Motor neuron (in vitro differentiated cells): ENCODE measurements around the gene SSTR5. TPM values are rescaled to one million over a fixed set of nuclear protein-coding genes. Genes with fewer than 3 reads are reported as not detected.

ENCODE experiments used
- ATAC-seq, 8 experiments: fragments of 200-7000 bp; cut with Tn5 transposase; replicated peaks in 6 of 8; 2 replicates each; pipeline ENCODE4 v1.8.0; 2021; ENCODE audit warnings: mild to moderate bottlenecking in 8 of 8, moderate library complexity in 8 of 8
- H3K27ac ChIP-seq, 2 donors: fragments of 250-450 bp; sonication (Bioruptor Pico); 2 replicates each; pipeline ENCODE4 v1.9.0; 2021; ENCODE audit warnings: antibody characterized with exemption in 2 of 2, mild to moderate bottlenecking in 2 of 2, moderate library complexity in 1 of 2
- H3K4me1 ChIP-seq, 2 donors: fragments of 250-450 bp; sonication (Bioruptor Pico); replicated peaks in 1 of 2; 2 replicates each; pipeline ENCODE4 v1.6.1; 2021; ENCODE audit warnings: antibody characterized with exemption in 2 of 2, mild to moderate bottlenecking in 2 of 2, moderate library complexity in 1 of 2
- H3K4me3 ChIP-seq, 5 donors: fragments of 250-450 bp; sonication (Bioruptor Pico); 2 replicates each; pipeline ENCODE4 v1.9.0; 2021; ENCODE audit warnings: antibody characterized with exemption in 5 of 5, mild to moderate bottlenecking in 5 of 5, moderate library complexity in 4 of 5
- WGBS, 10 experiments: fragments of 450-650 bp; shearing (Covaris generic); methylation state at CpG; one replicate each; pipeline ENCODE4 v1.0.0; 2022; 5-methylcytosine and 5-hydroxymethylcytosine counted together
- in situ Hi-C, 9 experiments: fragments of 400-800 bp; cut with MboI; loops; one replicate each; pipeline ENCODE4 v1.15.0; 2021; ENCODE audit warnings: low sequenced_read_pairs in 9 of 9, low pct_unique_long_range_greater_than_20kb in 2 of 9; ENCODE audit not compliant: unreplicated experiment in 9 of 9
- total RNA-seq, 8 experiments: library from RNA; unstranded; fragments of 300-600 nt; gene quantifications; 2 replicates each; pipeline versions ENCODE4 v1.2.3 to v1.2.4, GENCODE V29; 2022

SSTR5 gene
- total RNA-seq, 8 experiments from 2014 or later: 0.47 to 0.52 TPM; not detected in 6

DNA sequence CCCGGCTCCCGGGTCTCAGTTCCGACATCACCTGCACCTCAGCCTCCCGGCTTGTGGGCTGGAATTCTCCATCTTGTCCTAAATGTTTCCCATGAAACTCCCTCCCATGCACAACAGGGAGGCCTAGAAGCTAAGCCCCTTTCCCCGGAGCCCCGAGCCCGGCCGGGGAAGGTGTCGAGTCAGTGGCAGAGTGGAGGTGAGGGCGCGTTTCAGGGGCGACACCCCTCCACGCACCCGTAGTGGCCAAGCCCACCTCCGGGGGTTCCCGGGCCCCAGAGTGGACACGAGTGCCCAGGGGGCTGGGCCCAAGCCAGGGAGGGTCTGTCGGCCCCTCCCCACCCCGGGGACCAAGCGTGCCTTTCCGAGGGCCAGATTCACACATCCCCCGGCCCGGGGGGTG, 48.5 kb downstream of the SSTR5 start:
- Histone ChIP-seq H3K4me1 (peaks cover 77 to 82% of the 10 kb centered on the region in 2 donors), H3K4me3 (no peak overlapping the region), H3K27ac (peak overlapping the region; percentile 2 to 41)
- no CpG with 5 or more reads among the region's 23 CpGs for WGBS, 10 experiments
- ATAC-seq: no peak
- in situ Hi-C loops: no loop called here

DNA sequence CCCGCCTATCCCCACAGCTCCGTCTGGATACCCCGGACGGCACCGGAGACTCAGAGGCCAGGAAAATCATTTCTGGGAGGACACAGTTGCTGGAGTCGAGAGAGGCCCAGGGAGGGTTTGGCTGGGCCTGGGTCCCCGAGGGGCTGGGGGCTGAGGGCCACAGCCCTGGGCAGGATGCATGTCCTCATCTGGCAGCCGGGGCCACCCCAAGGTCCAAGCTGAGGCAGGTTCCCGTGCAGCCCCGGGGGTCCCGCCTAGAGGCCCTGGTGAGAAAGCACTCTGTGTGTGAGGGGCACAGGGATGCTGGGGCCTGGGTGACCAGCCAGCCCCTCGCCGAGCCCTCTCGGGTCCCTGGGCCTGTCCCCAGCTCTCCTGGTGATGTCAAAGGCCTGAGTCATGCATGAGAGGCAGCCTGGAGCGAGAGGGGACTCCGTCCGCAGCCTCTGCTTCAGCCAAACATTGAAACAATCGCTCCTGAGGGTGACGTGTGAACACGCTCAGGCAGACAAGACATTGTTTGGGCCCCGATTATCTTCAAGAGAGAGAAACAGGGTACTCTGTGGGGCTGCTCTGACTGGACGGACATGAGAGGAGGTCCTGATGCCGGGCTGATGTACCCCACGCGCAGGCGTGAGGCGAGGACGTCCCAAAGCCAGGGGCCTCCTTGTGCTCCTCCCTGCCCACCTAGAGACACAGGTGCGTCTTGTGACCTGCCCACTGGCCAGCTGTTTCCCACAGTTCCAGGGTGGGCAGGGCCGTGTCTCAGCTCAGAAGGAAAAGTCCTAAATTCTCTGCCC, 49.3 kb downstream of the SSTR5 start:
- 0 to 96% (median 30%) methylated on average over 1 to 12 of the region's 30 CpGs; no CpG with 5 or more reads in 5 of the 10 experiments for WGBS, 10 experiments
- peak overlapping the region; percentile 11 to 77 for H3K27ac ChIP-seq
- ATAC-seq: peak in 5 of 8 experiments; percentile 23 to 53 (median 36)
- in situ Hi-C loops: no loop called here
- H3K4me1 ChIP-seq: peaks cover 82 to 85% of the 10 kb centered on the region in 2 donors
- no peak overlapping the region for H3K4me3 ChIP-seq

DNA sequence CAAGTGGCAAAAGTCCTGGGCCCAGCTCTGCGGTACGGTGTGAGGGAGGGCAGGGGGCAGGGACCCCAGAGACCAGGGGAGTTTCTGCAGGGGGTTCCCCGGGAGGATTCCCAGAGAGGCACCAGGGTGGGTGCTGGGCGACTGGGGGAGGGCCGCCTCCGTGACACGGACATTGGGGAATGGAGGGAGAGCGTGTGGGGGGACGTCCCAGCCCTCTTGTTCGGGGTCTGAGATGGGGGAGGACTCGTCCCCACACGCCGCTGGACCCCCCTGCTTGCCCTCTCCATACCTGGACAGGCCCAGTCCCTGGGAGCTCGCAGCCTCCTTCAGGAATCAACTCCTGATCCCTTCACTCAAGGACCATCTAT, 49.8 kb downstream of the SSTR5 start:
- in situ Hi-C loops: no loop called here
- peak overlapping the region in 1 of 2 donors; percentile 77 for H3K27ac ChIP-seq
- ATAC-seq: no peak
- 75% methylated on average over 4 of the region's 14 CpGs; no CpG with 5 or more reads in 9 of the 10 experiments for WGBS, 10 experiments
- no peak overlapping the region for H3K4me3 ChIP-seq
- H3K4me1 ChIP-seq: peaks cover 82 to 85% of the 10 kb centered on the region in 2 donors

DNA sequence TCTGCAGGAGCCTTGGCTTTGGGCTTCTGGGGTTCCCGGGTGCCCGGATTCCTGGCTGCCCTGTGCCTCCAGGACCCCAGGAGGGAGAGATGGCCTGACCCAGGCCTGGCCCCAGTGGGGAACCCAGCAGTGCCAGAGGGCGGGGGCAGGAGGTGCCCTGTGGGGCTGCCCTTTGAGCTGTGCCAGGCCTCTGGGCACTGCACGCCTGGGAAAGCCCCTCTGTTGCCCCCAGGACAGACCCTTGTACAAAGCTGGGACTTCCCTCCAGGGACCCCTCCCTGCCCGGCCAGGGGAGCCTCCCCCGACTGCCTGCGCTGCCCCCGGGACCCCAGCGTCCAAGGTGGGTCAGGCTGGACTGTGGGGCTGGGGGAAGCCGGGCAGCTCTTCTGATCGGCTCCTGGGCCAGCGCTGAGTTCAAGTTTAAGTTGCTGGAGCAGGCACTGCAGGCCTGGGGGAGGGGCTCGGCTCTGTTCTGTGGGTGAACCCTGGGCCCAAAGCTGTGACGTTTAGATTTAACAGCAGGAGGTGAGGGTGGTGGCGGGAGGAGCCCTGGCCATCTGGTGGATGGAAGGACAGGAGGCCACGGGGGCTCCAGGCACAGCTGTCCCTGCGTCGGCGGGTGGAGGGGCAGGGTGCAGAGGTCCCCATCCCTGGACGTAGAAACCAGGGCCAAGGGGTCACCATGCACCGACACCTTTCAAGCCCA, 51.1 kb downstream of the SSTR5 start:
- no peak for ATAC-seq
- in situ Hi-C loops: no loop called here

DNA sequence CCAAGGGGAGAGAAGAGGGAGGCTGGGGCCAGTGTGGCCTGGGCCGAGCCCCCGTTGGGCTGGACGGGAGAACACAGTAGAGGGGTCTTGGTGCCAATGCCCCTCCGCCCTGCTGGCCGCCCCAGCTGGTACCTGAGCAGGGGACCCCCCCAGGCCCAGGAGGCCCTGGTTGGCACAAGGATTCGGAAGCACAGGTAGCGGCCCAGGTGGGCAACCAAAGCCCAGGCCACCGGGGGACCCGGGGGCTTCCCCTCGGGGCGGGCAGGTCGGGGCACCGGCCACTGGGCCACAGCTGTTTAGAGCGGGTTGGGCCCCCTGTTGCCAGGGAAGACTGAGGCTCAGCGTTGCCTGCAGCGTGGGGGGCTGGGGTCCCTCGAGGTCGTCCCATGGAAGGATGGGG, 51.7 kb downstream of the SSTR5 start:
- Histone ChIP-seq H3K4me3 (no peak overlapping the region), H3K4me1 (peaks cover 70 to 74% of the 10 kb centered on the region in 2 donors), H3K27ac (peak overlapping the region; percentile 72 to 74)
- ATAC-seq: no peak
- no CpG with 5 or more reads among the region's 18 CpGs for WGBS, 10 experiments
- in situ Hi-C loops: no loop called here

More for the DNA sequence above, 51.1 kb downstream of the SSTR5 start:
- Histone ChIP-seq H3K4me3 (no peak overlapping the region), H3K27ac (peak overlapping the region in 1 of 2 donors; percentile 74), H3K4me1 (peaks cover 76 to 80% of the 10 kb centered on the region in 2 donors)
- 54% methylated on average over 4 of the region's 21 CpGs; no CpG with 5 or more reads in 9 of the 10 experiments for WGBS, 10 experiments

DNA sequence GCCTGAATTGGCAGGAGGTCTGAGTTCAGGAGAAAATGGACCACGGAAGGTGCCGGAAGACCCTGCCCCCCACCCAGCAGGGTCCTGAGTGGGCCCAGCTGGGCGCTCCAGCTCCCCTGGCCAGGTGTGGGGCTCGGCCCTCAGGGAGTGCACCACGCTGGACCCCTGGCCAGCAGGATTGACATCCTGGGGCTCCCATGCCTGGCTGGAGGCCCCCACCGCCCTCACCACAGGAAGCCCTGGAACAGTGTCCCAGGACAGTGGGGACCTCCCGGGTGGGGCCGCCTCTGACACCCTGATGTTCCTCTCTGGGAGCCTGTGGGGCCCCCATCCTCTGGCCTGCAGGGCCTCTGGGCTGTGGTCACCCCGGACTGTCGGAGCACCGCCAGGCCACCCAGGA, 52.2 kb downstream of the SSTR5 start:
- WGBS, 10 experiments: 80 to 100% methylated on average over 1 of the region's 11 CpGs; no CpG with 5 or more reads in 8 of the 10 experiments
- Histone ChIP-seq H3K27ac (peak overlapping the region; percentile 72 to 74), H3K4me1 (peaks cover 65 to 69% of the 10 kb centered on the region in 2 donors), H3K4me3 (no peak overlapping the region)
- in situ Hi-C loops: no loop called here
- ATAC-seq: no peak

DNA sequence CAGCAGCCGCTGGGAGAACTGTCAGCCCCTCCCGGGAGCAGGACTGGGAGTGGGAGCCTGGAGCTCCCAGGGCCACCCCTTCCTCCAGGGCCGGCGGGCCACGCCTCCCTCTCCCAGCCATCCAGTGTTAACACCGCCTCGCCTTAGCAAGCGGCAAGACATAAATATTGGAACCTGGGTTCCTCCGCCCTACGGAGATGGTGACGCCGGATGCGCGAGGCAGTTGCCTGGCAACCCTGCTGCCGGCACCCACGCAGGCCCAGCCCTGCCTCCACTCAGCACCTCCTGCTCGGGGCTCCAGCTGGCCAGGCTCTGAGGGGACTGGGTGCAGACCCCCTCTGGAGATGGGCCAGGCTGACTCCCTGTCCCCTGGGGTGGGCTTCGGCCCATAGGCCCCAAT, 52.9 kb downstream of the SSTR5 start:
- Histone ChIP-seq H3K4me3 (no peak overlapping the region), H3K27ac (peak overlapping the region; percentile 74 to 78), H3K4me1 (peaks cover 58 to 62% of the 10 kb centered on the region in 2 donors)
- in situ Hi-C loops: no loop called here
- peak; percentile 90 to 99 (median 92) for ATAC-seq
- 0 to 8% (median 0%) methylated on average over 1 to 9 of the region's 18 CpGs; no CpG with 5 or more reads in 6 of the 10 experiments for WGBS, 10 experiments

DNA sequence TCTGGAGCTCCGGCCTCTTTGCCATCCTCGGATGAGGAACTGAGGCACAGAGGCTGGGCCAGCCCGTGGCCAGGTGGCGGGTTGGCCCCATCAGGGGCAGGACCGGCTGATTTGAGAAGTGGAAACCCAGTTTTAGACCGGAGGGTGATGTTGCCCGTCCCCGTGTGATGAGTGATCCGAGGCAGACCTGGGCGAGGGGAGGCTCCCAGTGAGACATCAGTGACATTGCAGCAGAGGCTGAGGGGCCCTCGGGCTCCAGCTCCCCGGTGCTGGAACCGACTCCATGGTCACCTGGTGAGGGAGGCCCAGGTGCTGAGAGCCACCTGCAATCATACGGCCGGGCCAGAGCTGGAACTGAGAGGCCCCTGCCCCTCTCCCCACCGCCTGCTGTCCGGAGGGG, 53.5 kb downstream of the SSTR5 start:
- Histone ChIP-seq H3K4me1 (peaks cover 53 to 56% of the 10 kb centered on the region in 2 donors), H3K27ac (peak overlapping the region; percentile 71 to 78), H3K4me3 (no peak overlapping the region)
- ATAC-seq: peak in 5 of 8 experiments; percentile 0 to 3 (median 0)
- 20 to 71% methylated on average over 6 of the region's 17 CpGs; no CpG with 5 or more reads in 8 of the 10 experiments for WGBS, 10 experiments
- in situ Hi-C loops: no loop called here

DNA sequence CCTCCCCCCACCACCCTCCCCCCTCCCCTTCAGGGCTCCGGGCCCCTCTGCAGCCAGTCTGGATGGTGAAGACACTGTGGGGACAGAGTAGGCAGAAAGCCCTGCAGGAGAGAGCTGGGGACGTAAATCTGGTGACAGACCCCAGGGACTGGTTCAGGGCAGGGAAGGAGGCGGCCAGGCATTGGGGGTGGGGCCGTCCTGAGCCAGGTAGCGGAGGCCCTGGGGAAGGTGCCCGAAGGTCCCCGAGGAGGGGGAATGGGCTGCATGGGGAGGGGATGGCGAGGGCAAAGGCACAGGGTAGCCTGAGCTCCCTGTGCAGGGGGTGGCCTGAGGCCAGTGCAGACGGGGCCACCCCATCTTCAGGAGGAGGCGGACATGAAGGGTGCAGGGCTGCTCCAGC, 54.0 kb downstream of the SSTR5 start:
- WGBS, 10 experiments: no CpG with 5 or more reads among the region's 10 CpGs
- Histone ChIP-seq H3K4me3 (no peak overlapping the region), H3K4me1 (peaks cover 47 to 52% of the 10 kb centered on the region in 2 donors), H3K27ac (peak overlapping the region; percentile 71 to 78)
- peak in 2 of 8 experiments; percentile 4 to 20 for ATAC-seq
- in situ Hi-C loops: no loop called here

DNA sequence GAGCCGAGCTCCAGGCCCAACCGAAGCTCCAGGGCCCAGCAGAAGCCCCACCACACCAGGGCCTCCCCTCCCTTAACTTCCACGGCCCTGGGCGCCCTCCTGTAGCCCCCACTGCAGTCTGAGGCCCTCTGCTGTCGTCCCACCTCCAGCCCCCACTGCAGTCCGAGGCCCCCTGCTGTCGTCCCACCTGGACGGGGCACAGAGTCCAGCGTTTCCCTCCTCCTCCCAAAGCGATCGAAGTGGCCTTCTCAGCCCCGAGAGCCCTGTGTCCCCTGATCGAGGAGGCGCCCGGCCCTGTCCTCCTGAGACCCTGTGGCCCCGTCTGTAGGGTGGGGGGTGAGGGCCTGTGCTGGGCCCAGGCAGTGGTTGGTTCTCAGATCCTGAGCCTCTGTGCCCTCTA, 54.6 kb downstream of the SSTR5 start:
- in situ Hi-C loops: no loop called here
- H3K4me3 ChIP-seq: no peak overlapping the region
- no peak for ATAC-seq
- WGBS, 10 experiments: no CpG with 5 or more reads among the region's 16 CpGs
- H3K4me1 ChIP-seq: peaks cover 46 to 52% of the 10 kb centered on the region in 2 donors
- H3K27ac ChIP-seq: peak overlapping the region; percentile 71 to 78

DNA sequence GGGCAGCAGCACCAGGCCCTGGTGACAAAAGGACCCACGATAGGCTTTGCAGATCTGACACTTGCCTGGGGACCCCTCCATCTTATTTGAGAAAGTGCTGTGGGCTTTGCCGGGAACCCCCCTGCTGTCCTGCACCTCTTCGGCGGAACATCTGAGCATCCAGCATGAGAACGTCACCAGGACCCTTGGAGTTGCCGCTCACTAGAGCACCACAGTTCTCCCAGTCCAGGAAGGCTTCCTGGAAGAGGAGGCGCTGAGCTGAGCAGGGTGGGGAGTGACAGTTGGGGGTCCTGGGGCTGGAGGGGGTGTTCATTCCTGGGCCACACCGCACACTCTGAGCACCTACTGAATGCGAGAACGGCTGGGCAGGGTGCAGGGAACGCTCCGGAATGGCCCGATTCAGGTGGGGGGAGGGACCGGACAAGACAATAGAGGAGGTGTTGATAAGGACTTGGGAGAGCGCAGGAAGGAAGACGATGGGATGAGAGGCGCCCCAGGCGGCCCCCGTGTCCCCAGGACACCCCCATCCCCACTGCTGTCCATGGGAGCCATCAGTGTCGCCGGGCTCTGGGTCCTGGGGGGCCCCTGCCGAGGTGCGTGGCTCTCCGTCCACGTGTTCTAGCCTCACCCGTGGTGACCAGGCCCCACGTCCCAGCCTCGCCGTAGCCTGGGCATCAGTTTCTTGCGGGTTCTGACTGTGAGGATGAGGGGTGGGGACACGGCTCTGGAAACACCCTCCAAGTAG, 55.6 kb downstream of the SSTR5 start:
- in situ Hi-C loops: no loop called here
- Histone ChIP-seq H3K4me3 (no peak overlapping the region), H3K4me1 (peaks cover 52% of the 10 kb centered on the region in 2 donors), H3K27ac (no peak overlapping the region)
- ATAC-seq: no peak
- WGBS, 10 experiments: 80% methylated on average over 1 of the region's 31 CpGs; no CpG with 5 or more reads in 9 of the 10 experiments

DNA sequence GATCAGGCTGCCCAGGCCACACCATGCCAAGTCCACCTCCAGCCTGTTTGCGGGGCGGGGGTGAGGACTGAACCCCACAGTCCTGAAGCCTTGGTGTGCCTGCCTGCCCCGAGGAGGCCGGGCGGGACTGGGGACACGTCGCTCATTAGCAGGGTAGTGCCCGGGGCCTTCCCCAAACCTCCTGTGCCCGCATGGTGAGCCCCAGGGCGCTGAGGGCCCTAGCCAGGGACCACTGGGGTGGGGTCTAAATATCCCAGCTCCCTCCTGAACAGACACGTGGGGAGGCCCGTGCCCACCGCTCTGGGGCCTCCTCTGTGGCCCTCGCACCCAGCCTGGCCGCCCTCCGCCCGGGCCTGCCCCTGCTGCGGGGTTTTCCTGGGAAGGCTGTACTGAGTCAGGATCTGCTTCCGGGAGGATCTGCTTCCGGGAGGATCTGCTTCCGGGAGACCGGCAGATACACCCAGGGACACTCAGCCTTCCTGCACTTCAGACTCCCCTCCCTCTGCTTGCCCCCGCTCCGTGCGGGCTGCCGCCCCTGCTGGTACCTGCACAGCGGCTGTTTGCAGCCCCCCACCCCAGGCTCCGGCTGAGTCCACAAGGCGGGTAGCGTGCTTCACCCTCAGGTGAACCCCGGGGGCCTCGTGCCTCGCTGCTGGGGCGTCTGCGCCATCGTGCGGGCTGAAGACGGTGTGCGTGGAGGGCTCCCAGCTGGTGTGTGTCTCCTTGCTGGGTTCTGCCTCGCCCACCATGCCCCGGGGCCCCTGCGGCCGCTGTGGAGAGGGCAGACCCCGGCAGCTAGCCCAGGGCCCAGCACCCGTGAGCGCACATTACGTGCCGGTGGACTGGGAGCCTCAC, 56.8 kb downstream of the SSTR5 start:
- in situ Hi-C loops: no loop called here
- 60 to 100% (median 100%) methylated on average over 1 to 5 of the region's 48 CpGs; no CpG with 5 or more reads in 7 of the 10 experiments for WGBS, 10 experiments
- H3K4me1 ChIP-seq: peaks cover 40% of the 10 kb centered on the region in 2 donors
- H3K27ac ChIP-seq: no peak overlapping the region
- H3K4me3 ChIP-seq: no peak overlapping the region
- no peak for ATAC-seq
